ENCODE data around the gene SCGB1D1. TPM values are rescaled to one million over a fixed set of nuclear protein-coding genes. Genes with fewer than 3 reads are reported as not detected.

Gene SCGB1D1
- total RNA-seq = not detected
- not detected for polyA plus RNA-seq
- long read RNA-seq, donor 1 = 0 reads
- long read RNA-seq, donor 2 = 0 reads
- long read RNA-seq, donor 3 = 0 reads
- long read RNA-seq, donor 4 = 0 reads

GRCh38 chr11:62190011-62190410, at the start of gene SCGB1D1:
SCGB1D1 (plus strand) TSS chr11:62190216; CDS start chr11:62190285, 69 bp downstream.
- no peak for ATAC-seq
- 72% methylated on average over 9 of the region's 9 CpGs for WGBS
- Histone ChIP-seq H3K4me1 (ENCODE audit: control insufficient read depth, insufficient read depth, low read length) (no peaks in the 10 kb centered on the region), H3K4me3 (ENCODE audit: low read length) (no peak within 1 kb of the TSS), H3K27me3 (ENCODE audit: control insufficient read depth, insufficient read depth) (no peaks in the 10 kb centered on the region), H3K9me3 (ENCODE audit: control insufficient read depth, low read length) (no peaks in the 10 kb centered on the region), H3K27ac (ENCODE audit: low read length) (no peak within 1 kb of the TSS)
- intact Hi-C loops (cut with DNase I) = no loop called here
- no peak for DNase-seq

GRCh38 chr11:62140304-62141110, 49.5 kb upstream of the SCGB1D1 start:
- 95% methylated on average over 24 of the region's 24 CpGs for WGBS

GRCh38 chr11:62141111-62142042, 48.6 kb upstream of the SCGB1D1 start:
- peak in 1 of 2 donors; percentile 4 for ATAC-seq

More at GRCh38 chr11:62140304-62141110, 49.5 kb upstream of the SCGB1D1 start:
- Histone ChIP-seq H3K9me3 (ENCODE audit: control insufficient read depth, low read length) (no peaks in the 10 kb centered on the region), H3K4me3 (ENCODE audit: low read length) (no peak overlapping the region), H3K4me1 (ENCODE audit: control insufficient read depth, insufficient read depth, low read length) (no peaks in the 10 kb centered on the region), H3K27ac (ENCODE audit: low read length) (no peak overlapping the region), H3K27me3 (ENCODE audit: control insufficient read depth, insufficient read depth) (no peaks in the 10 kb centered on the region)
- DNase-seq (peak in 1 of 3 donors; percentile 56), ATAC-seq (no peak)
- intact Hi-C loops (cut with DNase I) = no loop called here

GRCh38 chr11:62142043-62142375, 48.0 kb upstream of the SCGB1D1 start:
- Histone ChIP-seq H3K4me1 (ENCODE audit: control insufficient read depth, insufficient read depth, low read length) (no peaks in the 10 kb centered on the region), H3K4me3 (ENCODE audit: low read length) (no peak overlapping the region), H3K27ac (ENCODE audit: low read length) (no peak overlapping the region), H3K27me3 (ENCODE audit: control insufficient read depth, insufficient read depth) (no peaks in the 10 kb centered on the region), H3K9me3 (ENCODE audit: control insufficient read depth, low read length) (no peaks in the 10 kb centered on the region)
- intact Hi-C loops (cut with DNase I) = no loop called here
- no peak for ATAC-seq
- DNase-seq = no peak
- WGBS = 92% methylated on average over 4 of the region's 4 CpGs

More at GRCh38 chr11:62141111-62142042, 48.6 kb upstream of the SCGB1D1 start:
- H3K4me3 ChIP-seq (ENCODE audit: low read length) = no peak overlapping the region
- no peaks in the 10 kb centered on the region for H3K4me1 ChIP-seq (ENCODE audit: control insufficient read depth, insufficient read depth, low read length)
- no peak for DNase-seq
- no peaks in the 10 kb centered on the region for H3K9me3 ChIP-seq (ENCODE audit: control insufficient read depth, low read length)
- intact Hi-C loops (cut with DNase I) = no loop called here
- no peak overlapping the region for H3K27ac ChIP-seq (ENCODE audit: low read length)
- 76% methylated on average over 22 of the region's 22 CpGs for WGBS
- no peaks in the 10 kb centered on the region for H3K27me3 ChIP-seq (ENCODE audit: control insufficient read depth, insufficient read depth)

- Histone ChIP-seq H3K4me1 (ENCODE audit: control insufficient read depth, insufficient read depth, low read length) (no peaks in the 10 kb centered on the region), H3K27me3 (ENCODE audit: control insufficient read depth, insufficient read depth) (no peaks in the 10 kb centered on the region), H3K27ac (ENCODE audit: low read length) (peak overlapping the region; percentile 11), H3K9me3 (ENCODE audit: control insufficient read depth, low read length) (no peaks in the 10 kb centered on the region), H3K4me3 (ENCODE audit: low read length) (no peak overlapping the region)
- 27% methylated on average over 3 of the region's 3 CpGs for WGBS
- DNase-seq = peak; percentile 75 to 92 (median 92)
- ATAC-seq = peak; percentile 84 to 86
- intact Hi-C loops (cut with DNase I) = no loop called here
These were observed 47.1 kb upstream of the SCGB1D1 start for GRCh38 chr11:62142921-62143320.

GRCh38 chr11:62143727-62144126, 46.3 kb upstream of the SCGB1D1 start:
- Histone ChIP-seq H3K27me3 (ENCODE audit: control insufficient read depth, insufficient read depth) (no peaks in the 10 kb centered on the region), H3K9me3 (ENCODE audit: control insufficient read depth, low read length) (no peaks in the 10 kb centered on the region), H3K27ac (ENCODE audit: low read length) (peak overlapping the region; percentile 11), H3K4me1 (ENCODE audit: control insufficient read depth, insufficient read depth, low read length) (no peaks in the 10 kb centered on the region), H3K4me3 (ENCODE audit: low read length) (no peak overlapping the region)
- 97% methylated on average over 1 of the region's 1 CpG for WGBS
- peak in 1 of 2 donors; percentile 11 for ATAC-seq
- intact Hi-C loops (cut with DNase I) = no loop called here
- no peak for DNase-seq

GRCh38 chr11:62144641-62145255, 45.3 kb upstream of the SCGB1D1 start:
- Histone ChIP-seq H3K4me1 (ENCODE audit: control insufficient read depth, insufficient read depth, low read length) (no peaks in the 10 kb centered on the region), H3K9me3 (ENCODE audit: control insufficient read depth, low read length) (no peaks in the 10 kb centered on the region), H3K4me3 (ENCODE audit: low read length) (no peak overlapping the region), H3K27me3 (ENCODE audit: control insufficient read depth, insufficient read depth) (no peaks in the 10 kb centered on the region), H3K27ac (ENCODE audit: low read length) (no peak overlapping the region)
- WGBS = 97% methylated on average over 24 of the region's 24 CpGs
- ATAC-seq = no peak
- intact Hi-C loops (cut with DNase I) = no loop called here
- no peak for DNase-seq

- Histone ChIP-seq H3K9me3 (ENCODE audit: control insufficient read depth, low read length) (no peaks in the 10 kb centered on the region), H3K27ac (ENCODE audit: low read length) (no peak overlapping the region), H3K4me1 (ENCODE audit: control insufficient read depth, insufficient read depth, low read length) (no peaks in the 10 kb centered on the region), H3K27me3 (ENCODE audit: control insufficient read depth, insufficient read depth) (no peaks in the 10 kb centered on the region), H3K4me3 (ENCODE audit: low read length) (no peak overlapping the region)
- WGBS = 96% methylated on average over 11 of the region's 11 CpGs
- intact Hi-C loops (cut with DNase I) = no loop called here
- ATAC-seq (no peak), DNase-seq (no peak)
These were observed 44.6 kb upstream of the SCGB1D1 start for GRCh38 chr11:62145261-62145871.

- ATAC-seq = no peak
- H3K9me3 ChIP-seq (ENCODE audit: control insufficient read depth, low read length) = no peaks in the 10 kb centered on the region
- peaks cover 6% of the 10 kb centered on the region for H3K4me1 ChIP-seq (ENCODE audit: control insufficient read depth, insufficient read depth, low read length)
- no peak for DNase-seq
- H3K27ac ChIP-seq (ENCODE audit: low read length) = no peak overlapping the region
- intact Hi-C loops (cut with DNase I) = no loop called here
- no peak overlapping the region for H3K4me3 ChIP-seq (ENCODE audit: low read length)
- WGBS = 94% methylated on average over 36 of the region's 36 CpGs
- no peaks in the 10 kb centered on the region for H3K27me3 ChIP-seq (ENCODE audit: control insufficient read depth, insufficient read depth)
These were observed 43.4 kb upstream of the SCGB1D1 start for GRCh38 chr11:62146476-62147200.

GRCh38 chr11:62147545-62147944, 42.5 kb upstream of the SCGB1D1 start:
- no peak for DNase-seq
- Histone ChIP-seq H3K4me3 (ENCODE audit: low read length) (no peak overlapping the region), H3K4me1 (ENCODE audit: control insufficient read depth, insufficient read depth, low read length) (peaks cover 7% of the 10 kb centered on the region), H3K27me3 (ENCODE audit: control insufficient read depth, insufficient read depth) (no peaks in the 10 kb centered on the region), H3K27ac (ENCODE audit: low read length) (no peak overlapping the region), H3K9me3 (ENCODE audit: control insufficient read depth, low read length) (no peaks in the 10 kb centered on the region)
- WGBS = 93% methylated on average over 12 of the region's 12 CpGs
- ATAC-seq = no peak
- intact Hi-C loops (cut with DNase I) = no loop called here

Measured in right cardiac atrium (tissue), 5 donors.